Upper lobe of left lung (tissue), 6 donors: ENCODE measurements around the gene ABCF3. TPM values are rescaled to one million over a fixed set of nuclear protein-coding genes. Genes with fewer than 3 reads are reported as not detected.
A peak's percentile ranks its signal among the peaks of the same experiment; 100 is the strongest.

Source experiments
- ATAC-seq, 2 donors: fragments of 200-7000 bp; cut with Tn5 transposase; one replicate each; pipeline ENCODE4 v1.9.1; 2022; ENCODE audit warnings: mild to moderate bottlenecking in 2 of 2, moderate library complexity in 2 of 2; ENCODE audit not compliant: low FRiP score in 2 of 2
- DNase-seq, 2 donors: peaks; one replicate each; pipeline ENCODE4 v3.0.0-alpha.2; 2019 to 2020
- H3K27ac ChIP-seq, 4 donors: fragments of 200-600 bp; sonication (generic); one replicate each; pipeline ENCODE4 v1.5.1; 2016 to 2019
- H3K27me3 ChIP-seq, 4 donors: fragments of 200-600 bp; sonication (generic); one replicate each; pipeline ENCODE4 v1.5.1; 2017 to 2019
- H3K36me3 ChIP-seq, 4 donors: fragments of 200-600 bp; sonication (generic); one replicate each; pipeline ENCODE4 v1.5.1; 2016 to 2019
- H3K4me1 ChIP-seq, 4 donors: fragments of 200-600 bp; sonication (generic); one replicate each; pipeline ENCODE4 v1.5.1; 2018 to 2019
- H3K4me3 ChIP-seq, 4 donors: fragments of 200-600 bp; sonication (generic); one replicate each; pipeline ENCODE4 v1.5.1; 2017 to 2019; ENCODE audit warnings: mild to moderate bottlenecking in 2 of 4, moderate library complexity in 1 of 4
- H3K9me3 ChIP-seq, 4 donors: fragments of 200-600 bp; sonication (generic); one replicate each; pipeline ENCODE4 v1.5.1; 2018 to 2019
- CTCF ChIP-seq, 6 experiments: fragments of 450-650 bp in 4 of 6; fragments of 200-600 bp in 2 of 6; sonication (generic) in 2 of 6; IDR thresholded peaks; one replicate each; pipeline ENCODE4 v1.5.1; 2016 to 2019; ENCODE audit warnings: antibody characterized with exemption in 6 of 6
- EP300 ChIP-seq, 4 donors: sonication (generic); formaldehyde crosslinking; IDR thresholded peaks; one replicate each; pipeline ENCODE4 v1.5.1; 2017; ENCODE audit warnings: antibody characterized with exemption in 4 of 4, control low read depth in 2 of 4
- POLR2A ChIP-seq, 4 donors: fragments of 450-650 bp; IDR thresholded peaks; one replicate each; pipeline ENCODE4 v1.5.1; 2016 to 2017; ENCODE audit warnings: antibody characterized with exemption in 4 of 4, mild to moderate bottlenecking in 2 of 4
- POLR2AphosphoS5 ChIP-seq, 2 donors: sonication (generic); formaldehyde crosslinking; IDR thresholded peaks; one replicate each; pipeline ENCODE4 v1.5.1; 2017; ENCODE audit warnings: antibody characterized with exemption in 2 of 2
- WGBS, 2 donors: methylation state at CpG; one replicate each; pipeline ENCODE4 v1.1.5; 2017 to 2018; 5-methylcytosine and 5-hydroxymethylcytosine counted together
- total RNA-seq, 6 donors: library from RNA; depleted of rRNA in 4 of 6; stranded (reverse); fragments of >200 nt in 4 of 6; gene quantifications; one replicate each; pipeline versions ENCODE4 v1.1.0 to v1.2.1, GENCODE V29; 2016 to 2021
- donor health status: DM: no; HTN: no; CAD: no; lungs with moderate emphysema.
- donor health status: DM: no; HTN: yes; CAD: no; lungs with severe emphysema.

Gene ABCF3
- total RNA-seq, 6 donors from 2014 or later = 52.6 to 184 (median 73.1) TPM

DNA sequence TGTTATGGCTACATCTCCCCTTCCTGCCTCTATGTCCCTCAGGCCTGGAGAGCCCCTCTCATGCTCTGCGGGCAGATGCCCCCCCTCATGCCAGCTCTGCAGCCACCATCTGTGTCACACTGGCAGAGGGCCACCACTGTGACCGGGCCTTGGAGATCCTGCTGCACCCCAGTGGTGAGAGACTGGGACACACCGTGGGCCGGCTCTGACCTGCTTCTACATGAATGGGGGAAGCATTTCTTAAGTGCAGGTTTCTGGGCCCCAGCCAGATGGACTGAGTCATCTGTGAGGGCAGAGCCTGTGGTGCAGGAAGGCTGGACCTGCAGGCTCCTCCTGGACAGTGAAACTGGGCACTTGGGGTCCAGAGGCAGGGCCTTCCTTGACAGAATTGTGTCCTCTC is 48.2 kb downstream of the ABCF3 start:
- TF ChIP-seq CTCF (IDR thresholded peaks at IDR 0.05) = peak in 1 of 6 experiments; percentile 11
- no peak for TF ChIP-seq EP300 (IDR thresholded peaks at IDR 0.05)
- peak in 1 of 2 donors; percentile 84 for DNase-seq
- peaks cover 0 to 26% (median 23%) of the 10 kb centered on the region in 4 donors for H3K27me3 ChIP-seq
- H3K27ac ChIP-seq = no peak overlapping the region
- no peaks in the 10 kb centered on the region for H3K9me3 ChIP-seq
- WGBS, 2 donors = 18 to 31% methylated on average over 4 of the region's 4 CpGs
- peak in 1 of 2 donors; percentile 56 for ATAC-seq
- H3K4me1 ChIP-seq = peaks cover 16 to 19% (median 17%) of the 10 kb centered on the region in 4 donors
- H3K36me3 ChIP-seq = no peaks in the 10 kb centered on the region
- no peak overlapping the region for H3K4me3 ChIP-seq

DNA sequence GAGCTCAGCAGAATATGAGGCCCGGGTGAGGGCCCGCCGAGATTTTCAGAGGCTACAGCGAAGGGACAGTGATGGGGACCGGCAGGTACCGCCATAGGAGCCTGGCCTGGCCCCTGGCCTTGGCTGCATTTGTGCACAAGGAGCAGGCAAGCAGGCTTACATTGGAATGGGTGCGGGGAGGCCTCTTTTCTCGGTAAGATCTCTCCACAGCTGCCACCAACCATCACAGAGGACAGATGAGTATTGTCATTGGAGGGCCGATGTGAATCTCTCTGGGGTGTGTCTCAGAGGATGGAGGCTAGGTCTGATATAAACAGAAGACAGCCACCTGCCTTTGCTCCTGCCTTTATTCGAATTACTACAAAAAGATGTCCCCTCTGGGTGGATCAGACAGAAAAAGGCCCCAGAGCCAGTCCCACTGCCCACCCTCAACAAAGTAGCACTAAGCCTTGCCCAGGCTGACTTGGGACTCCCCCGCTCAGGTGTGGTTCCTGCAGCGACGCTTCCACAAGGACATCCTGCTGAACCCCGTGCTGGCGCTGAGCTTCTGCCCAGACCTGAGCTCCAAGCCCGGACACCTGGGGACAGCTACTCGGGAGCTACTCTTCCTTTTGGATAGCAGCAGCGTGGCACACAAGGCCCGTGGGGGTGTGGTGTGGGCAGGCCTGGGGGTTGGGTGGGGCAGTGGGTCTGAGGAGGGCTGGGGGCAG is 48.8 kb downstream of the ABCF3 start:
- 87 to 94% methylated on average over 13 to 19 of the region's 19 CpGs for WGBS, 2 donors

GRCh38 chr3:184235381-184236032 is 49.5 kb downstream of the ABCF3 start:
- TF ChIP-seq POLR2AphosphoS5 (IDR thresholded peaks at IDR 0.05) (no peak), POLR2A (IDR thresholded peaks at IDR 0.05) (no peak), CTCF (IDR thresholded peaks at IDR 0.05) (no peak), EP300 (IDR thresholded peaks at IDR 0.05) (no peak)
- Histone ChIP-seq H3K36me3 (no peaks in the 10 kb centered on the region), H3K27me3 (peaks cover 0 to 14% (median 10%) of the 10 kb centered on the region in 4 donors), H3K4me3 (no peak overlapping the region), H3K4me1 (peaks cover 4 to 6% (median 5%) of the 10 kb centered on the region in 4 donors), H3K27ac (no peak overlapping the region), H3K9me3 (no peaks in the 10 kb centered on the region)
- no peak for DNase-seq
- 77 to 87% methylated on average over 4 of the region's 4 CpGs for WGBS, 2 donors
- no peak for ATAC-seq

More for the DNA sequence above, 48.8 kb downstream of the ABCF3 start:
- H3K4me3 ChIP-seq = no peak overlapping the region
- no peak overlapping the region for H3K27ac ChIP-seq
- ATAC-seq (no peak), DNase-seq (no peak)
- H3K4me1 ChIP-seq = peaks cover 11 to 13% (median 12%) of the 10 kb centered on the region in 4 donors
- no peaks in the 10 kb centered on the region for H3K9me3 ChIP-seq
- TF ChIP-seq POLR2AphosphoS5 (IDR thresholded peaks at IDR 0.05) = no peak
- no peak for TF ChIP-seq POLR2A (IDR thresholded peaks at IDR 0.05)
- TF ChIP-seq EP300 (IDR thresholded peaks at IDR 0.05) = no peak
- TF ChIP-seq CTCF (IDR thresholded peaks at IDR 0.05) = no peak
- peaks cover 0 to 21% (median 17%) of the 10 kb centered on the region in 4 donors for H3K27me3 ChIP-seq
- H3K36me3 ChIP-seq = no peaks in the 10 kb centered on the region

- Histone ChIP-seq H3K9me3 (no peaks in the 10 kb centered on the region), H3K36me3 (no peaks in the 10 kb centered on the region), H3K27me3 (peaks cover 0 to 9% (median 6%) of the 10 kb centered on the region in 4 donors), H3K4me3 (no peak overlapping the region), H3K27ac (no peak overlapping the region), H3K4me1 (peaks cover 0 to under 1% (median under 1%) of the 10 kb centered on the region in 4 donors)
- 77% methylated on average over 3 to 7 of the region's 14 CpGs for WGBS, 2 donors
- no peak for DNase-seq
- TF ChIP-seq POLR2A (IDR thresholded peaks at IDR 0.05) (no peak), POLR2AphosphoS5 (IDR thresholded peaks at IDR 0.05) (no peak), EP300 (IDR thresholded peaks at IDR 0.05) (no peak), CTCF (IDR thresholded peaks at IDR 0.05) (no peak)
- ATAC-seq = no peak
These were observed 50.0 kb downstream of the ABCF3 start for GRCh38 chr3:184236033-184236410.
